ENCODE data around the gene IL34. TPM values are rescaled to one million over a fixed set of nuclear protein-coding genes. Genes with fewer than 3 reads are reported as not detected.

Gene IL34
- polyA plus RNA-seq, 1 of the 3 experiments (the other 2 are of a cell fraction) = 0.18 TPM

DNA sequence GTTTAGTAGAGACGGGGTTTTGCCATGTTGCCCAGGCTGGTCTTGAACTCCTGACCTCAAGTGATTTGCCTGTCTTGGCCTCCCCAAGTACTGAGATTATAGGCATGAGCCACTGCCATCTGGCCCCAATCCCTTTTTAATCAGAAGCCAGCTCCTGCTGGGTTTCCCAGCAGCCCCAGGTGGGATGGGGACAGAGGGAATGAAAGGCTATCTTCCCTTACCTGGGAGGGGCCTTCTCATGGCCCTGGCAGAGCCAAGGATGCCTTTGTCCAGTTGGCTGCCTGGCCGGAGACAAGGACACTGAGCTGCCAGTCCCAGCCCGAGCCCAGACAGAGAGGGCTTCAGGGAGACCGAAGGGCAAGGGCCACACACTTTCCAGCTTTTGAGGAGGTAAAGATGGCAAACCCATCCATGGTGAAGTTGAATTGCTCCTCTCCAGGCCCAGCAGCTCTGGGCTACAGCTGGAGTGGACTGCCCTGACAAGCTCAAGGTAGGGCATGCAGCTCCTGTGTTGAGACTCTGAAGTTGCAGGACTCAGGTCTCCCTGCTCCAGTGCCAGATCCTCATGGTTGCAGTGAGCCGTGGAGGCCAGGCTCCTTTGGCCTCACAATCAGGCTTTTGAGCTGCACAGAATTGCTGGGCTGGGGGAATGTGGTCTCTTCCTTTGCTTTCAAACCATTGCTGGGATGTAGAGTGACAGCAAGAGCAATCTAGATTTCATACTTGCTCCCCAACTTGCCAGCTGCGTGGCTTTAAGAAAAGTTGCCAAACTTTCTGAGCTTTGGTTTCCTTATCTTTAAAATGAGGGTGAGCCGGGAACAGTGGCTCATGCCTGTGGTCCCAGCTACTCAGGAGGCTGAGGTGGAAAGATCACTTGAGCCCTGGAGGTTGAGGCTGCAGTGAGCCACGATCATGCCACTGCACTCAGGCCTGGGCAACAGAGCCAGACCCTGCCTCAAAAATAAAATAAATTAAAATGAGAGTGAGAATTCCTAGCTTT is 44.5 kb upstream of the IL34 start:
- Histone ChIP-seq H3K27me3 (ENCODE audit: insufficient read depth) (no peaks in the 10 kb centered on the region), H3K27ac (ENCODE audit: low read depth in 2 of 2, low read length in 1 of 2) (no peak overlapping the region), H4K20me1 (ENCODE audit: insufficient read depth) (no peaks in the 10 kb centered on the region), H3F3A (replicated peaks; ENCODE audit: insufficient read depth) (no peaks in the 10 kb centered on the region), H3K79me2 (ENCODE audit: insufficient read depth) (no peaks in the 10 kb centered on the region), H3K9me2 (no peaks in the 10 kb centered on the region), H3K9ac (no peak overlapping the region), H3K36me3 (replicated peaks in 1 of 2; ENCODE audit: control insufficient read depth in 1 of 2, insufficient read depth in 2 of 2, low read length in 1 of 2) (no peaks in the 10 kb centered on the region), H3K4me2 (no peak overlapping the region), H3K4me3 (ENCODE audit: low read depth in 2 of 2, low read length in 1 of 2) (no peak overlapping the region), H2AFZ (ENCODE audit: low read depth) (no peak overlapping the region), H3K4me1 (ENCODE audit: control insufficient read depth in 1 of 2, insufficient read depth in 2 of 2, low read depth in 1 of 2, low read length in 1 of 2) (no peaks in the 10 kb centered on the region), H3K9me3 (no peaks in the 10 kb centered on the region)
- 74% methylated on average over 7 of the region's 8 CpGs for WGBS (ENCODE audit: low lambda C conversion rate)
- no peak for DNase-seq
- ChIA-PET POLR2A (no interaction called here), CTCF (interaction anchor here (1.0 to 1.3 kb wide), 3 partner anchors 10 to 52 kb away, joined by 3 read pairs; no protein-coding TSS in a partner anchor)
- TF ChIP-seq, protein P1, sequence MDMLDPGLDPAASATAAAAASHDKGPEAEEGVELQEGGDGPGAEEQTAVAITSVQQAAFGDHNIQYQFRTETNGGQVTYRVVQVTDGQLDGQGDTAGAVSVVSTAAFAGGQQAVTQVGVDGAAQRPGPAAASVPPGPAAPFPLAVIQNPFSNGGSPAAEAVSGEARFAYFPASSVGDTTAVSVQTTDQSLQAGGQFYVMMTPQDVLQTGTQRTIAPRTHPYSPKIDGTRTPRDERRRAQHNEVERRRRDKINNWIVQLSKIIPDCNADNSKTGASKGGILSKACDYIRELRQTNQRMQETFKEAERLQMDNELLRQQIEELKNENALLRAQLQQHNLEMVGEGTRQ (IDR thresholded peaks at IDR 0.05; ENCODE audit: borderline replicate concordance, low read depth, low read length) = no peak
- TF ChIP-seq REST (IDR thresholded peaks at IDR 0.05; ENCODE audit: low read depth, low read length) (no peak), EZH2phosphoT487 (IDR thresholded peaks at IDR 0.05; ENCODE audit: borderline replicate concordance, low read depth) (no peak), ELF1 (IDR thresholded peaks at IDR 0.05) (no peak), SIN3A (IDR thresholded peaks at IDR 0.05; ENCODE audit: borderline replicate concordance, low read depth, low read length) (no peak)

GRCh38 chr16:70602831-70603230 is 43.5 kb upstream of the IL34 start:
- CTCF ChIA-PET = interaction anchor here (1.0 to 1.3 kb wide), 4 partner anchors 9 to 51 kb away, joined by 3 to 4 read pairs (median 3); no protein-coding TSS in a partner anchor
- H3F3A ChIP-seq (replicated peaks; ENCODE audit: insufficient read depth) = no peaks in the 10 kb centered on the region
- WGBS (ENCODE audit: low lambda C conversion rate) = 77% methylated on average over 8 of the region's 8 CpGs

More at GRCh38 chr16:70602831-70603230, 43.5 kb upstream of the IL34 start:
- no peak for TF ChIP-seq MEF2A (IDR thresholded peaks at IDR 0.05; ENCODE audit: borderline replicate concordance, low read depth)
- TF ChIP-seq FOXJ3 (CRISPR knock-in tag; IDR thresholded peaks at IDR 0.05) = no peak
- no peak for TF ChIP-seq RXRA (IDR thresholded peaks at IDR 0.05; ENCODE audit: borderline replicate concordance, low read depth)
- H3K9me3 ChIP-seq = no peaks in the 10 kb centered on the region
- no peaks in the 10 kb centered on the region for H3K36me3 ChIP-seq (replicated peaks in 1 of 2; ENCODE audit: control insufficient read depth in 1 of 2, insufficient read depth in 2 of 2, low read length in 1 of 2)
- H3K4me1 ChIP-seq (ENCODE audit: control insufficient read depth in 1 of 2, insufficient read depth in 2 of 2, low read depth in 1 of 2, low read length in 1 of 2) = no peaks in the 10 kb centered on the region
- no peak overlapping the region for H3K4me2 ChIP-seq
- H3K4me3 ChIP-seq (ENCODE audit: low read depth in 2 of 2, low read length in 1 of 2) = no peak overlapping the region
- H4K20me1 ChIP-seq (ENCODE audit: insufficient read depth) = no peaks in the 10 kb centered on the region
- H3K79me2 ChIP-seq (ENCODE audit: insufficient read depth) = no peaks in the 10 kb centered on the region
- H3K27me3 ChIP-seq (ENCODE audit: insufficient read depth) = no peaks in the 10 kb centered on the region
- no peaks in the 10 kb centered on the region for H3K9me2 ChIP-seq
- POLR2A ChIA-PET = no interaction called here
- H3K9ac ChIP-seq = no peak overlapping the region
- no peak overlapping the region for H3K27ac ChIP-seq (ENCODE audit: low read depth in 2 of 2, low read length in 1 of 2)
- H2AFZ ChIP-seq (ENCODE audit: low read depth) = no peak overlapping the region
- no peak for DNase-seq

Data from SK-N-SH (cell line).